Measurements from ENCODE around the gene MRPS12. TPM values are rescaled to one million over a fixed set of nuclear protein-coding genes. Genes with fewer than 3 reads are reported as not detected.

The MRPS12 gene
- total RNA-seq, 1 experiment from 2014 or later = 81.3 TPM

- H2BK12ac ChIP-seq (ENCODE audit: insufficient read length, low read depth, low read length) = no peak overlapping the region
- no peak overlapping the region for H4K5ac ChIP-seq (ENCODE audit: insufficient read length, low read depth, low read length)
- no peaks in the 10 kb centered on the region for H3K4me1 ChIP-seq (ENCODE audit: insufficient read depth, low read length)
- no peak for DNase-seq
- no peak overlapping the region for H4K91ac ChIP-seq (ENCODE audit: insufficient read length, low read depth, low read length)
- no peak overlapping the region for H3K14ac ChIP-seq (ENCODE audit: insufficient read depth, low read length)
- Mint-ChIP-seq H3K27ac (no peak overlapping the region), H3K36me3 (ENCODE audit: insufficient read depth in 1 of 3, low read depth in 3 of 3) (no peaks in the 10 kb centered on the region), H3K27me3 (ENCODE audit: low read depth) (no peaks in the 10 kb centered on the region), H3K4me1 (no peaks in the 10 kb centered on the region), H3K4me3 (no peak overlapping the region), H3K9me3 (no peaks in the 10 kb centered on the region)
- H2BK120ac ChIP-seq (ENCODE audit: low read depth, low read length, poor library complexity, severe bottlenecking) = no peak overlapping the region
- no peaks in the 10 kb centered on the region for H3K23me2 ChIP-seq (ENCODE audit: insufficient read length, low read depth, low read length, poor library complexity, severe bottlenecking)
- H3K79me2 ChIP-seq (ENCODE audit: insufficient read depth, low read length) = no peaks in the 10 kb centered on the region
- H3K9ac ChIP-seq (ENCODE audit: extremely low read depth, insufficient read length, low read length) = no peak overlapping the region
- no peak for TF ChIP-seq CTCF (conservative IDR thresholded peaks at IDR 0.05)
- H2AFZ ChIP-seq (ENCODE audit: low read length) = no peak overlapping the region
- H3K23ac ChIP-seq (ENCODE audit: insufficient read length, low read depth, low read length) = no peak overlapping the region
- no peak overlapping the region for H4K8ac ChIP-seq (replicated peaks; ENCODE audit: insufficient read length, low read depth, low read length)
- H2AK5ac ChIP-seq (ENCODE audit: insufficient read length, low read length) = no peak overlapping the region
- H2BK15ac ChIP-seq (ENCODE audit: low read depth, low read length) = no peak overlapping the region
- H3K9me3 ChIP-seq (ENCODE audit: control insufficient read depth, low read depth, low read length) = no peaks in the 10 kb centered on the region
- no peaks in the 10 kb centered on the region for H3K79me1 ChIP-seq (ENCODE audit: insufficient read depth, low read depth, low read length, poor library complexity, severe bottlenecking)
- no peak overlapping the region for H2BK5ac ChIP-seq (ENCODE audit: insufficient read length, low read length)
- H3K18ac ChIP-seq (ENCODE audit: insufficient read length, low read depth, low read length) = no peak overlapping the region
- H3K4ac ChIP-seq (ENCODE audit: low read depth, low read length) = no peak overlapping the region
- no peak overlapping the region for H3K56ac ChIP-seq (ENCODE audit: insufficient read length, low read depth, low read length)
- peaks cover 3% of the 10 kb centered on the region for H4K20me1 ChIP-seq (ENCODE audit: control insufficient read depth, insufficient read depth, insufficient read length)
- H3K4me2 ChIP-seq (ENCODE audit: insufficient read depth, insufficient read length, low read length) = no peak overlapping the region
- no peak overlapping the region for H3T11ph ChIP-seq (ENCODE audit: low read length)
- no peak overlapping the region for H2BK20ac ChIP-seq (ENCODE audit: low read depth, low read length, poor library complexity, severe bottlenecking)
- no peak overlapping the region for H3K27ac ChIP-seq (ENCODE audit: insufficient read length, low read depth, low read length)
- no CpG with 5 or more reads among the region's 17 CpGs for WGBS (ENCODE audit: extremely low coverage, insufficient read length, low lambda C conversion rate)
- H3K27me3 ChIP-seq (ENCODE audit: insufficient read depth, low read length) = no peaks in the 10 kb centered on the region
These were observed 41.9 kb upstream of the MRPS12 start for GRCh38 chr19:38888876-38889275.

Data from H9 (cell line).